Skin of body (tissue), 3 donors: ENCODE results near the gene PRSS50. TPM values are rescaled to one million over a fixed set of nuclear protein-coding genes. Genes with fewer than 3 reads are reported as not detected.

Experiments
- DNase-seq: peaks from one replicate; lab custom pipeline; 2025; lab: John Stamatoyannopoulos, UW
- small RNA-seq: library from RNA; depleted of rRNA; stranded (forward); fragments of <200 nt; gene quantifications from one replicate; pipeline ENCODE3, GENCODE V24; 2014; ENCODE audit warnings: low replicate concordance
- total RNA-seq: library from RNA; depleted of rRNA; stranded (reverse); fragments of >200 nt; gene quantifications from one replicate; pipeline ENCODE4 v1.2.3, GENCODE V29; 2014

The PRSS50 gene
- total RNA-seq, 1 donor from 2014 or later = 0.89 TPM

DNA sequence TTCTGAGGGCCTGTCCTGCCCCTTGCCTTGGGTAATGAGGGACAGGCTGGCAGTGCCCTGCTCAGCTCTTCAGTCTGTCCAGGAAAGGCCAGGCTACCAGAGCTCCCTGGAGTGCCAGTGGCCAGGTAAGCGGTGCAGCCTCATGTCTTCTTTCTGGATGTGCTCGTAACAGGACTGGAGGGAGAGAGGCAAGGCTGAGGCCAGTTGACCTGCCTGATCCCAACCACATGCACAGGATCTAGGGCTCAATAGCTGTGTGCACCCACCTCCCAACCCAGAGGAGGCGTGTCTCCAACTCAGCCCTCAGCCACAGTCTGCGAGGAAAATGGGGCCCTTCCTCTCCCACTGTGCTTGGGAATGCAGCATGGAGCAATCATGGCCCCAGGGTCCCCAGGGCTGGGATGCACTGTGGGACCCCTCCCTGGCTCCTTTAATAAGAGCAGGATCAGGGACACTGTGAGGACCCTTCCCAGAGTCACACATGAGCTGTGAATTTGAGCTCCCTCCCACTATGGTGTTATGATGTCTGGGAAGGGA lies 46.7 kb downstream of the PRSS50 start:
- DNase-seq = no peak

DNA sequence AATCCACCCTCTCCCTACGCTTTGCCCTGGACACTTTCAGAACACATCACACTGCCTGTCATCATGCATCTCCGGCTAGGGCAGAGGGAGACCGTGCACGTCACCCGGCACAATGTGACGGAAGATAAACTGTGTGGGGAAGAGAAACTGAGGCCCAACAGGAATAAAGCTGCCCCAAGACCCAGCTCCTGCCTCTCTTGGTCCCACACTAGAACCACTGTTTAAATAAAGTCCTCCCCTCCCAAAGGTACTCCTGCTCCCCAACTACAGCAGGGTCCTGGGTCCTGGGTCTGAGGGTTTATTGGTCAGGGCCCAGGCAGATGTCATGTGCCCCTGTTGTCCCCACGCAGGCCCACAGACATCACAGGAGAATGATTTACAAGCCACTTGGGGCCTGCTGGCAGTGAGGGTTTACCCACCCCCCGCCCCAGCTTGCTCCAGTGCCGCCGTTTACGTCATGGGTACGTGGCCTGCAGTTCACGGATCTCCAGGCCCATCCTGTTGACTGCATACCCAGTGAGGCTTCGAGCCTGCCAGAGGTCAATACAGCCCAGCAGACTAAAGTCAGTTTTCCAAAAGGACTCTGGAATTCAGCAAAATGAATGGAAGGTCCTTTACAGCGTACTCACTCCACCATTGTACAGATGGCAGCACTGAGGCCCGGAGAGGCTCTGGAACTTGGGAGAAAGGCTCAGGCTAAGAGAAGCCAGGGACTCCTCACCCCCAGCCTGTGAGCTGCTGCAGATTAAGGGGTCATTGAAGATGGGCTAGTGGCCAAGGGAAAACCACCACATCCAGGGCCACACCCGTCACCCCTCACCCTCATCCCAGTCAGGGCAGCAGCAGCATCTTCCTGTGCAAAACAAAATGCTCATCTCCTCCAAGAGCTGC lies 47.4 kb downstream of the PRSS50 start:
- DNase-seq = no peak

DNA sequence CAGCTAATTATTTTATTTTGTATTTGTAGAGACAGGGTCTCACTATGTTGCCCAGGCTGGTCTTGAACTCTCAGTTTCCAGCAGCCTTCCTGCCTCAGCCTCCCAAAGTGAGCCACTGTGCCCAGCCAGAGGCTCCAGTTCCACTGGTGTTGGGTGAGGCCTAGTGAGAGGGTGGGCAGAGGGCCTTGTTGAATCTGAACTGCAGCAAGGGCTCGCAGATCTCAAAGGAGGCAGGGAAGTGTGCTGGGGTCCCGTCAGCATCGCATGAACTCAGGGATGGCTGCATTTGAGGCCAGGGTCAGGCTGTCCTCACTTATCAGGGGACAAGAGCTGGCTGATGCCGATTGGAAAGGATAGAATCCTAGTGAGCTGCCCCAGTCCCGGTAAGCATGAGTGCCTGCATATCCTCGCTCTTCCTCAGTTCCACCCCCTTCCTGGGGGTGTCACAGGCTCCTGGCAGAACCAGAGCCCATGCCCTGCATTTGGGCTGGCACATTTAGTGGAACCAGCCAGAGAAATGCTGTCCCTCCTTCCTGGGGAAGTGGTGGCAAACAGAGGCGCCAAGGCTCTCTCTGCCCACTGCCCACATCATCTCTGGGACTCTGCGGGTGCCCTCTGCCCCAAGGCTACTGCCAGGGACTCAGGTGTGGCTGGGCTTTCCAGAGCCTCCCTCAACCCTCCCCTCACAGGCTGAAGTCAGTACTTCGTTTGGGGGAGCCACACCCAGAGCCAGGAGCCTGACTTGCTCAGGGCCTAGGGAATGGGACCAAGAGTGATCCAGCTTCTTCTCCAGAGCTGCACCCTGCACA lies 48.3 kb downstream of the PRSS50 start:
- no peak for DNase-seq

DNA sequence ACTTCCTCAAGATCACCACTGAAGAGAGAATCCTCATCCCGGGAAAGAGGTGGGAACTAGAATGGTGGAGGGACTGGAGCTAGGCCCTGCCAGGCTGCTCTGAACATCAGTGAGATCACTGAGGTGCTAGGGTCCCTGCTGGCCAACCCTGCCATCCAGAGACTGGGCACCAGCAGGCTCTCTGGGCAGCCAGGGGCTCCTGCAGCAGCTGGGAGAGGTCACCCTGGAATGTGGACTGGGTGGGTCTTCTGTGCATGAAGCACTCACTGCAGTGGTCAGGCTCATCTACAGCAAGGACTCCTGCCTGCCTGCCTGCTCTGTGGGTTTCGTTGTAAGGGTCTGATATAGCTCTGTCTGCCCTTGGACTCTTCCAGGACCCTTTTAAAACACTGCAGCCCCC lies 49.1 kb downstream of the PRSS50 start:
- no peak for DNase-seq

DNA sequence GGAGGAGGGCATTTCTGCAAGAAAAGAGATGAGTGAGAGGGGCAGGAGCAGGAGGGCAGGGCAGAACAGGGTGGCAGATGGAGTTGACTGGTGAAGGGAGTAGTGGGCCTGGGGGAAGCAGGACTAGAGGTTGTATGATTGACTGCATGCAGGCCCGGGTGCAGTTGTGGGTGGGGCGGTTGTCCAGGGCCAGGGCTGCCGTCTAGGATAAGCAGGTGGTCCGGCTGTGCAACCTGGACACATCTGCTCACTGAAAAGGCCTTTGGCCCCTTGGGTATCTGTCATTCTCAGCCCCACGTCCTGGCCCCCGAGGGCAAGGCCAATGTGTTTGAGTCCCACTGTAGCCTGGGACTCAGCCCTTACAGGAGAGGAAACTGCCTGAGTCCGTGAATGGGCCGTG lies 49.6 kb downstream of the PRSS50 start:
- no peak for DNase-seq

DNA sequence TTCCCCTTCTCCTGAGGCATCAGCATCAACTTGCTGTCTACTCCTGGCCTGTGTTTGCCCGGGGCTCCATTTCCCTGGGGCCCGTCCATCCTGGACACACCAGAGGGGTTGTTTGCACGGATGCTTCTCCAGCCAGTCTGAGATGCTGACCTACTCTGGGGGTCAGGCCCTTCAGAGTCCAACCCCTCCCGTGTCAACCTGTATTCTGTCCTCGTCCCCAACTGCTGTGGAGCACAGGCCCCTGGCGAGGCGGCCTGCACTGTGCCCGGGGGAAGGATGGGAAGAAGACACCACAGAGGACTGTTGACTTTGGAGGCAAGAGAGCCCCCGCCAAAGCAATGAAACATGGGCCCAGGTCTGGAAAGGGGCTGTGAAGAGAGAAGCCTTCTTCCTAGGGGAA lies 50.0 kb downstream of the PRSS50 start:
- DNase-seq = no peak

DNA sequence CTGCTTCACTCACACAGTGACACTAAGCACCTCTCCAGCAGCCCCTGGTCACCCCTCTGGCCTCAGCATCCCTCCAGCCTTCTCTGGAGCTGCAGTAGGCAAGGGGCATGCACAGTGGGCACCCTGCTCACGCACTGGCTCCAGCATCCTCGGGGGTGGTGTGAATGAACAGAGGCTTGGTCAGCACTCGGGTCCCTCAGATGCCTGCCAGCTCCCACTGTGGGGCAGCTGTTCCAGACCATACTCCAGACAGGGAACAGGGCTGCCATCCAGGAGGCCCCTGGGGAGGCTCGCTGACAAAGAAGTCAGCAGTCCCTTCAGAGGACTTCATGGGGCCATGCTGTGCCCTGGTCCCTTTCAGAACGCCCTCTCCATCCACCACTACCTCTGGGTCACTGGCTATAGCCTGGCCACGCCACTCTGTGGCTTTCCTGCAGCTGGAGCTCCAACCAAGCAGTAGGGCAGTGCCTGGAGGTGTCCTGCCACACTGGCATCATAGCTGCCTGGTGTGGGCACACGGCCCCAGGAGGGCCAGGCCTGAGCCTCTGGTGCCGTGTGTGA lies 50.5 kb downstream of the PRSS50 start:
- no peak for DNase-seq

DNA sequence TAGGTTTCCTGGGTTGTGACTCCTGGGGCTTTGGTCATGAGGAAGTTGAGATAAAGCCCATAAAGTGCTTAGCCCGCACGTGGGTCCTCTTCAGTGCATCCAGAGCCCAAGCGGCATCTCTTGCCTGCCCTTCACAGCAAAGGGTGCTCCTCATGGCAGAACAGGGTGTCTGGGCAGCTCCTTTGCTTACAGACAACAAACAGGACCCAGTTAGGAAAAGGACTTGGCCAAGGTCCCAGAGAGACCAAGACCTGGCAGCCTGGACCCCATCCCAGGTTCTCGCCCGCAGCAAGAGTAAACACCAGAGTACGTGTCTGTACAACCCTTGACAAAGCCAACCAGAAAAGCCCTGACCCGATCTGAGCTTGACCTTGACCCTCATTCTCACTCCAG lies 51.2 kb downstream of the PRSS50 start:
- no peak for DNase-seq

DNA sequence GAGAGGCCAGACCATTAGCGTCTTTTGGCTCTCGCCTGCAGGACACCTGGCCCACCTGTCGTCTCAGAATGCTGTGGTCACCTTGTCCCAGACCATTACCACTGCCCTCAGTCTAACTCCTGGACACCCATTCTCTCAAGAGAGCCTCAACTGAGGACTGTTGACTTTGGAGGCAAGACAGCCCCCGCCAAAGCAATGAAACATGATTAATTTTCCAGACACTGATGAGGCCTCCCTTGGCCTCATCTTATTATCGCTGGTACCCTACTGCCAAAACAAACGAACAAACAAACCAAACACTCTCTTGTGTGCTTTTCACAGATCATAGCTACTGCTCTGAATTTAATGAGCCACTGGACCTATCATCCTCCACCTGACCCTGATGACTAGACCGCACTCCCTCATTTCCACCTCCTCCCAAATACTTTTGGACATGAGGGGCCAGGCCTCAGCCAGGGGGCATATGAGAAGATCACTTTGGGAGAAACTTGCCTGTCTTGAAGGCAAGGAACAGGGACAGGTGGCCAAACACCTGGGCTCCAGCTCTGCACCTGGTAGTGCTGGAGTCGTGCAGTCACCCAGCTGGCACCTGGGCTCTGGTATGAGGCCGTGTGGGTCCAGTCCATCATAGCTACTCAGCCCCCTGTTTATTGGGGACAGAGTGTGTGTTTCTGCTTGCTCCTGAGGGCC lies 51.8 kb downstream of the PRSS50 start:
- DNase-seq = no peak

DNA sequence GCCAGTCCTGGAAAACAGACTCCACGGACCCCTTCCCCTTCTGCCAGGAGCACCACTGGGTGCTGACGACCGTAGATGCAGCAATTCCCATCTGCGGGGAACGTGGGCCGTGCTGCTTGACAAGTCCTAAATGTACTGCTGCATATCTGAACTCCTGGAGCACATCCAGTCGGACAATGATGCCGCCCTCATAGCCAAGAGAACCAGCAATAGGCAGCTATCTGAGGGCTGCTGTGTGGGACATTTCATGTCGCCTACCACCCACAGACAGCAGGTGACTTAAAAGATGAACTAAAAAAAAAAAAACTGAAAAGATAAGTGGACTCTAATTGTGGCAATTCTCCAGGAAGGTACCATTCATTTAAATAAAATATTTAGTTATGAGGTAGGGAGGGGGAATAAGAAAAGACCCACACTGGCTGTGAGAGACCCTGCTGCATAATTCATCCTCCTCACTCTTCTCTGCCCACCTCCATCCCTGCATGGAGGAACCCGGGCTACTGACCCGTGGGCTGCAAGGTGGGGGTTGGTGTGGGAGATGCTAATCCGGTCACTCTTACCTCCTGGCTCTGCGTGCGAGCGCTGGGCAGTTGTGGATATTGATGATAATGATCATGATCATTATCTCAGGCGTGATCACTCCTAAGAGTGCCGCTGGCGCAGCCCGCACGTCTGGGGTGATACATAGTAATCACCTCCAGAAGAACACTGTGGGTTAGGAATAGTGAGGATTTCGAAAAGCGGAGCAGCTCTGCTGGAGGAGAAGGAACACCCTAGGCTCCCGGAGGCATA lies 52.5 kb downstream of the PRSS50 start:
- DNase-seq = no peak

DNA sequence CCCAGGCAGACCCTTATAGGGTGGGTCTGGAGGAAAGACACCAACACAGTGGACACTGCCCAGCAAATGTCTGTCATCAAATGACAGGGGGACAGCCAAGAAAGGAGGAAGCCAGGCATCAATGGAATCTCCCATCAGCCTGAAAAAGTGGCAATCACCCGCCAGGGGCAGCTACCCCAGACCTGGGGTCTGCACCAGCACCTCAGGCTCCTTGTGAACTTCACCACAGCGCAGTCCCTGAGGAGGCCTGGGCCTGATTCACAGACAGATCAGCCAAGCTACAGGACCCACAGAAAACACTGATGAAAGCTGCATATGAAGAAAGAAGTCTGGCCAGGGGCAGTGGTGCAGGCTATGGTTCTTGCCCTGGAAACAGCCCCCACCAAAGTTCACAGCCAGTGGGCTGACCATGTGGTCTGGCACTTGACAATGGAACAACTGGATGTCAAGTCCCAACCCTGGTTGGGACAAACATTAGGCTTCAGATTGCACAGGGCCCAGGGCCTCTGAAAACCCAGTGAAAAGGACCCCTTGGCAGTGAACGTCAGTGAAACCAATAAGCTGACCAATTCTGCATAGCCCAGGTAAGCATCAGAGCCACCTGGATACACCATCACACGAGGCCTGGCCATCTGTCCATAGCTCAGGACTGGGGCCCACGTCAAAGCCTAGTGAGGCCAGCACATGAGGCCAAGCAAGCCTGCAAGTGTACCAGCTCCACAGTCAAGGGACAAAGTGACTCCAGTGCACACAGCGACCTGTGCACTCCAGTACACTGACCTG lies 53.3 kb downstream of the PRSS50 start:
- no peak for DNase-seq

DNA sequence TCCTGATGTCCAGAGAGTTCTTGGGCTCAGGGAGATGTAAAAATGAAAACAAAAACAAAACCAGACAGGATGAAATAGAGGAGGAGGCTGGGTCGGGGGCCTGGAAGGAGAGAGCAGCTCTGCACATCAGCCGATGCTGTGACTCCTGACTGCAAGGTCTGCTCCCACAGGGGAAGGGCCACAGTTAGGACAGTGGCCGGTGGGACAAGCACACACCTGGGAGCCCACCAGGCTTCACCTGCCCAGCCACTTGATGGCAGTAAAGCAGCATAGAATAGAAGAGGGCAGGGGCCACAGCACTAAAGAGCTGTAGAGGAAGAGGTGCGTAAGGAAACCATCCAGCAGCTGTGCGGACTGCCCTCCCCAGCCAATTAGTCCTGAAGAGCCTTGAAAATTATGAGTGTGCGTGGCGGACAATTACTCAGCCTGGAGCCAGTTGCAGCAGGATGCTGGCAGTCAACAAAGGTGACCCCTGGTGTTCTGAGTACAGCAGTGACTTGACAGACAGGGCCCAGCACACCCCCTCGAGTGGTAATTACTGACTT lies 54.0 kb downstream of the PRSS50 start:
- peak; percentile 5 for DNase-seq

DNA sequence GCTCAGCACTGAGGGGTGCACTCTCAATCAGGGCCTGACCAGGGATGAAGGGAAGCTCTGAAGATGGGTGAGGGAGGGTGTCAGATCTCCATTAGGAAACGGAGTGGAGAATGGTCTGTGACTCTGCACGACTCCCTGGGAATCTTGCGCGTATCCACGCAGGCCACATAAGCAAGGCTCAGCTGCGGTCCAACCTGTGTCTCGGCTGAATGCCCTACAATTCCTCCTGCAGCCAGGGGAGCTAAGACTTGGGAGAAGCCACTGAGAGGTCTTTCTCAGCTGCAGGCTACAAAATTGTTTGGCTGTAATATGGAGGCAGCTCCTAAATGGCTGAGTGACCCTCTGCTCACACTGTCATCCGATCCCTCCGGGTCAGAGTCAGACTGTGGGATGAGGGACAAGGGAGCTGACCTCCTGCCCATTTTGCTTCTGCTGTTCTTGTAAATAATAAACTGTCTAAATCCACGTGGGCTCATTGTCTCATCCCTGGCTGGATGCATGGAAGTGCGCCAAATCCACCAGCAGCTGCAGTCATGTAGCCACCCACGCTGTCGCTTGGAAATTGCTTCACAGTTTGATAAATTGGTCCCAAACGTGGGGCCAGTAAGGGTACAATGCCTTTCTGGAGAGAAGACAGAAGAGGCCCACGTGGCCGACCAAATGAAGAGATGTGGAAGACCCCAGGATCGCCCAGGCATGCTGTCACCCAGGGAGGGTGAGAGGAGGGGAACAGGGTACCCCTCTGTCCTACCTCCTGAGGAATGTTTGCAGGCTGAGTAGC lies 54.7 kb downstream of the PRSS50 start:
- peak; percentile 75 for DNase-seq

Small RNA genes lying within 50 kb of the gene (small RNA-seq; reads per million reads assigned to genes)
- gene PRSS45 = not detected

Other genes with a start within 250 kb of the PRSS50 start
- not detected for gene RTP3, start 219.9 kb downstream of the PRSS50 start, total RNA-seq
- gene LRRC2, start 151.6 kb downstream of the PRSS50 start, total RNA-seq = 2.8 TPM
- not detected for gene FAM240A, start 105.3 kb downstream of the PRSS50 start, total RNA-seq
- gene ALS2CL, start 24.2 kb downstream of the PRSS50 start, total RNA-seq = 21.0 TPM
- gene TMIE, start 16.5 kb downstream of the PRSS50 start, total RNA-seq = 0.30 TPM
- gene MYL3, start 145.6 kb upstream of the PRSS50 start, total RNA-seq = 23.7 TPM
- 18.9 TPM for gene PTH1R, start 159.9 kb upstream of the PRSS50 start, total RNA-seq